Brain microvascular endothelial cell (primary cell): ENCODE data around the gene PTPN14.
A peak's percentile ranks its signal among the peaks of the same experiment; 100 is the strongest.
"Not testable (repeated sequence)": the region's sequence is repeated elsewhere in the genome, so short reads cannot be mapped to it uniquely, and the experiment has no call there.

Source experiments
- DNase-seq: peaks from one replicate; pipeline ENCODE4 v3.0.0-alpha.2; 2020
- H3K27ac ChIP-seq: fragments of 250-450 bp; sonication (Bioruptor Pico); 2 replicates; pipeline ENCODE4 v1.5.1; 2020; ENCODE audit warnings: mild to moderate bottlenecking, moderate library complexity
- H3K27me3 ChIP-seq: fragments of 250-450 bp; sonication (Bioruptor Pico); replicated peaks from 2 replicates; pipeline ENCODE4 v1.5.1; 2020; ENCODE audit warnings: mild to moderate bottlenecking
- H3K36me3 ChIP-seq: fragments of 250-450 bp; sonication (Bioruptor Pico); replicated peaks from 2 replicates; pipeline ENCODE4 v1.5.1; 2020; ENCODE audit warnings: mild to moderate bottlenecking
- H3K4me3 ChIP-seq: 2 replicates; pipeline ENCODE4 v1.5.1; 2011; ENCODE audit warnings: low read depth, mild to moderate bottlenecking, control low read depth, low read length, moderate library complexity
- in situ Hi-C: cut with HindIII; loops from 2 replicates; pipeline ENCODE4 v1.10.0; 2017; ENCODE audit warnings: low sequenced_read_pairs, low pct_ligation_motif_present
- TF ChIP-seq, protein P1 (sequence below): IDR thresholded peaks from 2 replicates; pipeline ENCODE4 v1.5.1; 2011; ENCODE audit warnings: low read depth, mild to moderate bottlenecking, moderate library complexity, low read length, control low read depth, inconsistent platforms; ENCODE audit errors: missing control alignments

Gene PTPN14

DNA sequence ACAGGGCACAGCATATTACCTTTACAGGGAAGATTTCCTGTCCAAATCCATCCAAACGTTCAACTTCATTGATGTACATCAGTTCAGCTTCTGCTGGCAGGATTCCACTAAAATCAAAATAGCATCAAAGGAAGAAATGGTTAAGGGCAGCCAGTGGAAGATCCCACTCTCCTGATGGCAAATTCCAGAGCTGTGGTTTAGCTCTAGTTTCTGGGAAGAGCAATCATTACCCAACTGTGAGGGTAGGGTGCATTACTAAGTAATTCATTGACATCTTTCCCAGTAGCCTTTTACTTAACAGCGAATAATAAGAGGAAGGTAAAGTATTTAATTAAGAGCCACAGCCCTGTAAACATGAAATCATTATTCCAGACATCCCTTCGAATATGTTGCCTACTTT is 149.7 kb downstream of the PTPN14 start:
- Histone ChIP-seq H3K36me3 (peaks cover 18% of the 10 kb centered on the region), H3K27me3 (no peaks in the 10 kb centered on the region), H3K4me3 (no peak overlapping the region), H3K27ac (no peak overlapping the region)
- in situ Hi-C loops = no loop called here
- DNase-seq = no peak
- TF ChIP-seq, protein P1, sequence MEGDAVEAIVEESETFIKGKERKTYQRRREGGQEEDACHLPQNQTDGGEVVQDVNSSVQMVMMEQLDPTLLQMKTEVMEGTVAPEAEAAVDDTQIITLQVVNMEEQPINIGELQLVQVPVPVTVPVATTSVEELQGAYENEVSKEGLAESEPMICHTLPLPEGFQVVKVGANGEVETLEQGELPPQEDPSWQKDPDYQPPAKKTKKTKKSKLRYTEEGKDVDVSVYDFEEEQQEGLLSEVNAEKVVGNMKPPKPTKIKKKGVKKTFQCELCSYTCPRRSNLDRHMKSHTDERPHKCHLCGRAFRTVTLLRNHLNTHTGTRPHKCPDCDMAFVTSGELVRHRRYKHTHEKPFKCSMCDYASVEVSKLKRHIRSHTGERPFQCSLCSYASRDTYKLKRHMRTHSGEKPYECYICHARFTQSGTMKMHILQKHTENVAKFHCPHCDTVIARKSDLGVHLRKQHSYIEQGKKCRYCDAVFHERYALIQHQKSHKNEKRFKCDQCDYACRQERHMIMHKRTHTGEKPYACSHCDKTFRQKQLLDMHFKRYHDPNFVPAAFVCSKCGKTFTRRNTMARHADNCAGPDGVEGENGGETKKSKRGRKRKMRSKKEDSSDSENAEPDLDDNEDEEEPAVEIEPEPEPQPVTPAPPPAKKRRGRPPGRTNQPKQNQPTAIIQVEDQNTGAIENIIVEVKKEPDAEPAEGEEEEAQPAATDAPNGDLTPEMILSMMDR = no peak

DNA sequence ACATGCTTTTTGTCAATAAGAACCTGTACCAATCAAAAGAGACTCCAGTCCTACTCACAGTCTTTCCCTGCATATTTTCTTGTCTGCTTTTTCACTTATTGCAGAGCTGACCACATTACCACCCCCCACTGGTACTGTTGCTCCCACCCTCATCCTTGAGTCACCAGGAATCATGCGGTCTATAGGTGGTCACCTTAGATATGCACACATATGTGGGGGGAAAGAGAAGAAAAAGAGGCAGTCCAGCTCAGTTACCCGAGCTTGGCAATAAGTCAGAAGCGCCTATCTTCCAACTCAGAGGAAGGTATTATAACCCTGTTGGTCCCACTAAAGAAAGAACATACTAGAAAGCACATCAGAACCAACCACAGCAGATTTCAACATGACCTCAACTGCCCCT is 151.3 kb downstream of the PTPN14 start:
- in situ Hi-C loops = no loop called here
- TF ChIP-seq, protein P1 = no peak
- Histone ChIP-seq H3K4me3 (no peak overlapping the region), H3K36me3 (peaks cover 16% of the 10 kb centered on the region), H3K27me3 (no peaks in the 10 kb centered on the region), H3K27ac (peak overlapping the region; percentile 63)
- DNase-seq = peak; percentile 90

DNA sequence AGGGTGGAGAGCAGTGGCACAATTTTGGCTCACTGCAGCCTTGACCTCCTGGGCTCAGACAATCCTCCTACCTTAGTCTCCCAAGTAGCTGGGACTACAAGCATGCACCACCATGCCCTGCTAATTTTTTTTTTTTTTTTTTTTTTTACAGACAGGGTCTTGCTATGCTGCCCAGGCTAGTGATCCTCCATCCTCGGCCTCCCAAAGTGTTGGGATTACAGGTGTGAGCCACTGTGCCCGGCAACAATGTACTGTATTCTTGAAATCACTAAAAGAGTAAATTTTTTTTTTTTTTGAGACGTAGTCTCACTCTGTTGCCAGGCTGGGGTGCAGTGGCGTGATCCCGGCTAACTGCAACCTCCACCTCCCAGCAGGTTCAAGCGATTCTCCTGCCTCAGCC is 152.9 kb downstream of the PTPN14 start:
- no peak overlapping the region for H3K4me3 ChIP-seq
- TF ChIP-seq, protein P1 = no peak
- H3K36me3 ChIP-seq = peaks cover 22% of the 10 kb centered on the region
- in situ Hi-C loops = no loop called here
- DNase-seq = no peak
- no peaks in the 10 kb centered on the region for H3K27me3 ChIP-seq
- H3K27ac ChIP-seq = no peak overlapping the region

DNA sequence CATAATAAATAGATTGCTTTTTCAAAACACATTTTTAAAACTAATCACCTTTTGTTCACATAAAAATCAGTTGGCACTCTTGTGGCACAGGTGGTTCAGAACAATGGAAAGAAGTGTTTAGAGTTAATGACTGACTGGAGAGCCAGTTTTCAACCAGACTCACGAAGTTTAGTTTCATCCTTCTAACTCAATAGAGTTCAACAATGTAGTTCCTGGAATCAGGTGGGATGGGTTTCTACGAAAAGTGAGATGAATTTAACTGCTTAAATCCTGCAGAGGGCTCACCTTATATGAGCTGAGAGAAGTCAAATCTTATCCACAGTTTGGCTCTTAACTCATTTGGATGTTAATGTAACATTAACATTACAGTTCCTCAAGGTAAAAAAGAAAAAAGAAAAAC is 153.9 kb downstream of the PTPN14 start:
- TF ChIP-seq, protein P1 = no peak
- in situ Hi-C loops = no loop called here
- H3K27ac ChIP-seq = no peak overlapping the region
- DNase-seq = no peak
- peaks cover 31% of the 10 kb centered on the region for H3K36me3 ChIP-seq
- H3K27me3 ChIP-seq = no peaks in the 10 kb centered on the region
- H3K4me3 ChIP-seq = no peak overlapping the region

DNA sequence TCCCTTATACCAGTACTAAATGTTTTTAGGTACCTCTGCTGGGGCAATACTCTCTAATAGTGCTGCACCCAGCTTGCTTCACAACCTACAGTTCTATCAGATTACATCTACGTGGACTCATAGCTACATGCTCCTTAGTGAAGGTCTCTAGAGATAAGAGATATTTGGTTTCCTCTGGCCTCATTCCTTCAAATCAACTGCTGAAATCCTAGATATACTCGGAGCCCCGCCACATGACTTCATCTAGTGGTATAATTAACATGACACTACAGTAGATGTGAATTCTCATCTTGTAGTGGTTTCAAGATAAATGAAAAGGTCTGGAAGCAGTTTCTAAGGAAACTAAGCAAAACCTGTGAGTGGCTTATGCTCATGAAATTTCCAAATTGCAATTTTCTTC is 155.1 kb downstream of the PTPN14 start:
- no peak overlapping the region for H3K4me3 ChIP-seq
- in situ Hi-C loops = no loop called here
- H3K36me3 ChIP-seq = peaks cover 31% of the 10 kb centered on the region
- DNase-seq = peak; percentile 78
- TF ChIP-seq, protein P1 = no peak
- peak overlapping the region; percentile 83 for H3K27ac ChIP-seq
- no peaks in the 10 kb centered on the region for H3K27me3 ChIP-seq

DNA sequence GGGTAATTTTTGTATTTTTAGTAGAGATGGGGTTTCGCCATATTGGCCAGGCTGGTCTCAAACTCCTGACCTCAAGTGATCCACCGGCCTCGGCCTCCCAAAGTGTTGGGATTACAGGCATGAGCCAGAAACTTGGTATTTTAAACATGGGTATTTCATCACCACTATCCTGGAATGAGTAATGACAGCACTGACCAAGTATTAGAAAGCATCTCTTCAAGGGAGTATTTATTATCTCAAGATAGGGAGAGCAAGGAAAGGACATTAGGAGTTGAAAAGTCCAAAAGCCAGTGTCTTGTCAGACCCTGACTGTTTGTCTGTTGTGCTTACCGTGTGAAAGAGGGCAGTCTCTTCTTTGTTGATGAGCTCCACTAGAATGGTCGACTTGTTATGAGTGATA is 156.8 kb downstream of the PTPN14 start:
- DNase-seq = peak; percentile 81

More for the DNA sequence above, 156.8 kb downstream of the PTPN14 start:
- H3K27me3 ChIP-seq, in situ Hi-C loops, H3K4me3 ChIP-seq: not testable (repeated sequence)
- Histone ChIP-seq H3K36me3 (peaks cover 30% of the 10 kb centered on the region), H3K27ac (peak overlapping the region; percentile 83)
